Measurements from ENCODE around the gene BIN1.

- TF ChIP-seq, protein P1, sequence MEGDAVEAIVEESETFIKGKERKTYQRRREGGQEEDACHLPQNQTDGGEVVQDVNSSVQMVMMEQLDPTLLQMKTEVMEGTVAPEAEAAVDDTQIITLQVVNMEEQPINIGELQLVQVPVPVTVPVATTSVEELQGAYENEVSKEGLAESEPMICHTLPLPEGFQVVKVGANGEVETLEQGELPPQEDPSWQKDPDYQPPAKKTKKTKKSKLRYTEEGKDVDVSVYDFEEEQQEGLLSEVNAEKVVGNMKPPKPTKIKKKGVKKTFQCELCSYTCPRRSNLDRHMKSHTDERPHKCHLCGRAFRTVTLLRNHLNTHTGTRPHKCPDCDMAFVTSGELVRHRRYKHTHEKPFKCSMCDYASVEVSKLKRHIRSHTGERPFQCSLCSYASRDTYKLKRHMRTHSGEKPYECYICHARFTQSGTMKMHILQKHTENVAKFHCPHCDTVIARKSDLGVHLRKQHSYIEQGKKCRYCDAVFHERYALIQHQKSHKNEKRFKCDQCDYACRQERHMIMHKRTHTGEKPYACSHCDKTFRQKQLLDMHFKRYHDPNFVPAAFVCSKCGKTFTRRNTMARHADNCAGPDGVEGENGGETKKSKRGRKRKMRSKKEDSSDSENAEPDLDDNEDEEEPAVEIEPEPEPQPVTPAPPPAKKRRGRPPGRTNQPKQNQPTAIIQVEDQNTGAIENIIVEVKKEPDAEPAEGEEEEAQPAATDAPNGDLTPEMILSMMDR (IDR thresholded peaks at IDR 0.05; ENCODE audit: borderline replicate concordance, extremely low read depth, low read length, poor library complexity, severe bottlenecking) = no peak
- TF ChIP-seq EZH2 (IDR thresholded peaks at IDR 0.05; ENCODE audit: borderline replicate concordance, low read depth, low read length, severe bottlenecking) = no peak
Measured at GRCh38 chr2:127065299-127065939, 41.5 kb downstream of the BIN1 start.

Data from DND-41 (cell line).